ENCODE results near the gene CNRIP1.

DNA sequence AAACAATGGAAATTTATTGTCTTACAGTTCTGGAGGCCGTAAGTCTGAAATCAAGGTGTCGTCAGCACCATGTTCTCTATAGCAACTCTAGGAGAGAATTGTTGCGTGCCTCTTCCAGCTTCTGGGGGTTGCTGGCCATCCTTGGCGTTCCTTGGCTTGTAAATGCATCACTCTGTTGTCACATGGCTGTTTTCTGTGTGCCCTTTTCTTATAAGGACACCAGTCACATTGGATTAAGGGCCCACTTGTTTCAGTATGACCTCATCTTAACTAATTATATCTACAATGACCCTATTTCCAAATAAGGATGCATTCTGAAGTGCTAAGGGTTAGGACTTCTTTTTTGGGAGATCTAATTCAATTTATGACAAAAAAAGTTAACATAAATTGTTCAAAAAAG lies 44.0 kb upstream of the CNRIP1 start:
- no peak for TF ChIP-seq POLR2A (IDR thresholded peaks at IDR 0.05; ENCODE audit: low read depth)
- TF ChIP-seq EP300 (IDR thresholded peaks at IDR 0.05) = no peak
